Kidney (tissue), 14 donors: ENCODE measurements around the gene C9orf85. TPM values are rescaled to one million over a fixed set of nuclear protein-coding genes. Genes with fewer than 3 reads are reported as not detected.

Source experiments
- DNase-seq, 5 donors: peaks; one replicate each; pipeline ENCODE4 v3.0.0-alpha.2; 2013 to 2020
- FAIRE-seq: peaks from 2 replicates; lab custom pipeline; 2012; peaks lifted over from hg19 to GRCh38; lab: Jason Lieb, UNC
- H3K27ac ChIP-seq, 2 donors: one replicate each; pipeline ENCODE4 v1.7.0; 2013; ENCODE audit warnings: low read depth in 2 of 2, low read length in 2 of 2, inconsistent platforms in 1 of 2
- H3K27me3 ChIP-seq: one replicate; pipeline ENCODE4 v1.7.1; 2013; ENCODE audit warnings: low read length, inconsistent platforms; ENCODE audit not compliant: control insufficient read depth, insufficient read depth
- H3K36me3 ChIP-seq, 3 donors: one replicate each; pipeline versions ENCODE4 v1.7.0 to v1.7.1; 2013; ENCODE audit warnings: low read length in 3 of 3, control low read depth in 1 of 3, inconsistent platforms in 1 of 3; ENCODE audit not compliant: insufficient read depth in 3 of 3, control insufficient read depth in 2 of 3
- H3K4me1 ChIP-seq, 3 donors: one replicate each; pipeline versions ENCODE4 v1.7.0 to v1.7.1; 2013; ENCODE audit warnings: low read length in 3 of 3, inconsistent platforms in 1 of 3, low read depth in 1 of 3; ENCODE audit not compliant: control insufficient read depth in 2 of 3, insufficient read depth in 2 of 3
- H3K4me3 ChIP-seq, 3 donors: one replicate each; pipeline versions ENCODE4 v1.7.0 to v1.8.1; 2013; ENCODE audit warnings: low read length in 3 of 3, control low read depth in 1 of 3, inconsistent platforms in 1 of 3
- H3K9ac ChIP-seq, 3 donors: one replicate each; pipeline versions ENCODE4 v1.7.0 to v1.7.1; 2013; ENCODE audit warnings: low read length in 3 of 3, control low read depth in 1 of 3, inconsistent platforms in 1 of 3
- H3K9me3 ChIP-seq, 3 donors: one replicate each; pipeline versions ENCODE4 v1.7.0 to v1.7.1; 2013; ENCODE audit warnings: low read length in 3 of 3, control low read depth in 1 of 3, inconsistent platforms in 1 of 3; ENCODE audit not compliant: control insufficient read depth in 2 of 3, insufficient read depth in 1 of 3
- intact Hi-C: fragments of 100-400 bp; cut with DNase I; formaldehyde crosslinking; loops from one replicate; pipeline ENCODE4 v1.11.1; 2022
- polyA plus RNA-seq: library from polyadenylated mRNA; stranded (reverse); fragments of 350-450 nt; fragmentation: Illumina TruSeq; extraction: RNeasy Lipid Tissue Mini Kit (QIAGEN cat#74804); gene quantifications from one replicate; pipeline ENCODE4 v1.2.3, GENCODE V29; 2014; ENCODE audit warnings: low read depth, low replicate concordance; ENCODE audit not compliant: insufficient read depth
- total RNA-seq: library from RNA; stranded (reverse); fragmentation: NEBNext Ultra II Directional; extraction: Animal tissue kit (Norgen Biotek cat#: 25700); gene quantifications from one replicate; pipeline ENCODE4 v1.2.1, GENCODE V29; 2021
- TF ChIP-seq, protein P1 (sequence below): IDR thresholded peaks from 3 replicates; pipeline ENCODE4 v1.5.1; 2012; ENCODE audit warnings: mild to moderate bottlenecking, moderate library complexity, borderline replicate concordance; ENCODE audit not compliant: insufficient read depth; ENCODE audit errors: extremely low read depth
- donor health status: control.
- donor health status: control.
- donor health status: control.
- donor health status: control.
- donor health status: control.
- donor health status: DM: yes; HTN: yes; CAD: no.
- donor health status: Normal renal cell carcinoma (clear cell type).

Gene C9orf85
- total and polyA plus RNA-seq, 2 donors from 2014 or later: 7.0 to 8.1 TPM

DNA sequence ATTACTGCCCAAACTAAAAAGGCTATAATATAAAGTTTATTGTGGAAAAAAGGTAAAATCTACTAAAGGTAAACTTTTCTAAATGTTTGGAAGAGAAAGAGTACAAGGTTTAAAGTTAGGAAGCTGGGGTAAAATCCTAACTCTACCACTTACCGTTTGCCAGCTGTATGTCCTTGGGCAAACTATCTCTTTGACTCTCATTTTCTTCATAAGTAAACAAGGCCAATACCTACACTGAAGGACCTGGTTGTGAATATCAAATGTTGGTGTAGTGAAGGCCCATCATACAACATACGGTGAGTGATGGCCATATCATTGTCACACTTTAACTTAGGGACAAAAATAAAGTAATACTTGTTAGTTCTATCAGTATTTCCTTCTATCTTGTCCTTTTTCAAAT is 35.3 kb upstream of the C9orf85 start:
- intact Hi-C loops: no loop called here
- Histone ChIP-seq H3K27me3 (no peaks in the 10 kb centered on the region), H3K27ac (no peak overlapping the region), H3K9me3 (peaks cover 0 to 10% (median 4%) of the 10 kb centered on the region in 3 donors), H3K36me3 (peaks cover 0 to 5% (median 0%) of the 10 kb centered on the region in 3 donors), H3K4me3 (no peak overlapping the region), H3K9ac (no peak overlapping the region), H3K4me1 (no peaks in the 10 kb centered on the region)
- no peak for DNase-seq
- TF ChIP-seq, protein P1, sequence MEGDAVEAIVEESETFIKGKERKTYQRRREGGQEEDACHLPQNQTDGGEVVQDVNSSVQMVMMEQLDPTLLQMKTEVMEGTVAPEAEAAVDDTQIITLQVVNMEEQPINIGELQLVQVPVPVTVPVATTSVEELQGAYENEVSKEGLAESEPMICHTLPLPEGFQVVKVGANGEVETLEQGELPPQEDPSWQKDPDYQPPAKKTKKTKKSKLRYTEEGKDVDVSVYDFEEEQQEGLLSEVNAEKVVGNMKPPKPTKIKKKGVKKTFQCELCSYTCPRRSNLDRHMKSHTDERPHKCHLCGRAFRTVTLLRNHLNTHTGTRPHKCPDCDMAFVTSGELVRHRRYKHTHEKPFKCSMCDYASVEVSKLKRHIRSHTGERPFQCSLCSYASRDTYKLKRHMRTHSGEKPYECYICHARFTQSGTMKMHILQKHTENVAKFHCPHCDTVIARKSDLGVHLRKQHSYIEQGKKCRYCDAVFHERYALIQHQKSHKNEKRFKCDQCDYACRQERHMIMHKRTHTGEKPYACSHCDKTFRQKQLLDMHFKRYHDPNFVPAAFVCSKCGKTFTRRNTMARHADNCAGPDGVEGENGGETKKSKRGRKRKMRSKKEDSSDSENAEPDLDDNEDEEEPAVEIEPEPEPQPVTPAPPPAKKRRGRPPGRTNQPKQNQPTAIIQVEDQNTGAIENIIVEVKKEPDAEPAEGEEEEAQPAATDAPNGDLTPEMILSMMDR: no peak
- no peak for FAIRE-seq

DNA sequence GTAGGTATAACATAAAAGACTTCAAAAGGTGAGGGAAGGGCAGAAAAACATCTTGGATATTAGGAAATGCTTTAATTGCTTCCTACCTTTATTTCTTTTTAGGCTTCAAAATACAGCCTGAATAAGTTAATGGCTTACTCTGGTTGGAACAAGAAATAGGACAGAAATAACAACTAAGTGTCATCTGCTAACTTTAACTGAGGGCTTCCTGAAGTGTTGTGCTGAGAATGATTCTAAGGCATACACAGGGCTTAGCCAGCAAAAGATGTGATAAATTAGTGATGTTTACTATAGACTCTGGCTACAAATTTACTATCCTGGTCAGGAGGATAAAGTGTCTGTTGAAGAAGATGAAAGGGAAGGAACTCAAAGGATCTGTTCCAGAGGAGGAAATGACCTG is 34.6 kb upstream of the C9orf85 start:
- peaks cover 0 to 10% (median 4%) of the 10 kb centered on the region in 3 donors for H3K9me3 ChIP-seq
- H3K27me3 ChIP-seq: no peaks in the 10 kb centered on the region
- no peaks in the 10 kb centered on the region for H3K4me1 ChIP-seq
- intact Hi-C loops: no loop called here
- no peak overlapping the region for H3K9ac ChIP-seq
- no peak for FAIRE-seq
- TF ChIP-seq, protein P1: no peak
- H3K36me3 ChIP-seq: peaks cover 0 to 5% (median 0%) of the 10 kb centered on the region in 3 donors
- no peak overlapping the region for H3K4me3 ChIP-seq
- DNase-seq: no peak
- no peak overlapping the region for H3K27ac ChIP-seq

DNA sequence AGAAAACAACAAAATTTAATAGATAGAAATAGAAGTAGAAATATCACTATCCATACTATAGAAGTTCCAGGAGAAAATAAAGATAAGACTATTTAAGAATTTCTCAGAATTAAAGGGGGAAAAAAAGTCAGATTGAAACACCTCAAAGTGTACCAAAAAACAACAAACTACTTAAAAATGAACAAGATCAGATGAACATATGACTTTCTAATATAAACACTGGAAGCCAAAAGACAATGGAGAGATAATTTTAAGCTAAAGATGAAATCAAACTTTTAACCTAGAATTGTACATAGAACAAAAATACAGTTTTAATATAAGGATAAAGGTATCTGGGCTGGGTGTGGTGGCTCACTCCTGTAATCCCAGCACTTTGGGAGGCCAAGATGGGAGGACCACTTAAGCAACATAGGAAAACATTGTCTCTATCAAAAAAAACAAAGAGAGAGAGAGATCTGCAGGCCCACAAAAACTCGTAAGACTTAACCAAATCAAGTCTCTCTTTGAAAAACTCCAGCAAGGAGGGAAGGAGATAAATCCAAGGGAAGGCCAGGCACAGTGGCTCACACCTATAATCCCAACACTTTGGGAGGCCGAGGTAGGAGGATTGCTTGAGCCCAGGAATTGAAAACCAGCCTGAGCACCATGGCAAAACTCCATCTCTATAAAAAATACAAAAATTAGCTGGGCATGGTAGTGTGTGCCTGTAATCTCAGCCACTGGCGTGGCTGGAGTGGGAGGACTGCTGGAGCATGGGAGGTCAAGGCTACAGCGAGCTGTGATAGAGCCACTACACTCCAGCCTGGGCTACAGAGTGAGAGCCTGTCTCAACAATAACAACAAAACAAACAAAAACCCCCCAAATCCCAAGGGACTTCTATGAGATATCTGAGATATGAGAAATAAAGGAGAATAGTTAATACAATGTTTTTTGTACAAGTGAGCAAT is 32.8 kb upstream of the C9orf85 start:
- H3K4me1 ChIP-seq: no peaks in the 10 kb centered on the region

More for the DNA sequence above, 32.8 kb upstream of the C9orf85 start:
- H3K27me3 ChIP-seq: no peaks in the 10 kb centered on the region
- H3K9ac ChIP-seq: no peak overlapping the region
- no peak overlapping the region for H3K27ac ChIP-seq
- no peak overlapping the region for H3K4me3 ChIP-seq
- intact Hi-C loops: no loop called here
- DNase-seq (no peak), FAIRE-seq (no peak)
- TF ChIP-seq, protein P1: no peak
- peaks cover 0 to 5% (median 0%) of the 10 kb centered on the region in 3 donors for H3K36me3 ChIP-seq
- H3K9me3 ChIP-seq: peaks cover 0 to 10% (median 4%) of the 10 kb centered on the region in 3 donors
